NCI-H82 treated with DMSO at 0.1 percent for 48 hours (cell line): ENCODE data around the gene FZD7.

Experiments used
- DNase-seq: peaks from one replicate; lab custom pipeline; 2025; ENCODE audit not compliant: unreplicated experiment; lab: John Stamatoyannopoulos, UW

Gene FZD7

GRCh38 chr2:202009581-202009980, 24.1 kb upstream of the FZD7 start:
- no peak for DNase-seq

GRCh38 chr2:202014318-202014717, 19.3 kb upstream of the FZD7 start:
- no peak for DNase-seq

- DNase-seq = no peak
These were observed 18.9 kb upstream of the FZD7 start for GRCh38 chr2:202014759-202015211.

- DNase-seq = no peak
These were observed 18.2 kb upstream of the FZD7 start for GRCh38 chr2:202015471-202015870.

GRCh38 chr2:202016579-202017227, 17.0 kb upstream of the FZD7 start:
- no peak for DNase-seq

- no peak for DNase-seq
These were observed 15.7 kb upstream of the FZD7 start for GRCh38 chr2:202017940-202018339.

GRCh38 chr2:202018950-202019349, 14.7 kb upstream of the FZD7 start:
- DNase-seq = no peak

- no peak for DNase-seq
These were observed 13.8 kb upstream of the FZD7 start for GRCh38 chr2:202019689-202020450.

GRCh38 chr2:202022755-202023154, 10.9 kb upstream of the FZD7 start:
- DNase-seq = no peak

- DNase-seq = peak; percentile 91
These were observed 10.3 kb upstream of the FZD7 start for GRCh38 chr2:202023198-202023903.

GRCh38 chr2:202023904-202024266, 9.8 kb upstream of the FZD7 start:
- no peak for DNase-seq

- no peak for DNase-seq
These were observed 8.8 kb upstream of the FZD7 start for GRCh38 chr2:202024871-202025270.

- no peak for DNase-seq
These were observed 7.8 kb upstream of the FZD7 start for GRCh38 chr2:202025816-202026215.

- DNase-seq = no peak
These were observed 7.1 kb upstream of the FZD7 start for GRCh38 chr2:202026507-202026906.

- no peak for DNase-seq
These were observed 3.0 kb upstream of the FZD7 start for GRCh38 chr2:202030691-202031090.

GRCh38 chr2:202031246-202031951, 2.3 kb upstream of the FZD7 start:
- DNase-seq = no peak

- peak; percentile 22 for DNase-seq
These were observed 774 bp upstream of the FZD7 start for GRCh38 chr2:202032846-202033316.

- no peak for DNase-seq
These were observed 814 bp downstream of the FZD7 start for GRCh38 chr2:202034249-202035088.

- DNase-seq = no peak
These were observed 1.7 kb downstream of the FZD7 start for GRCh38 chr2:202035089-202035940.
